ENCODE data around the gene SRPX.

SRPX gene

DNA sequence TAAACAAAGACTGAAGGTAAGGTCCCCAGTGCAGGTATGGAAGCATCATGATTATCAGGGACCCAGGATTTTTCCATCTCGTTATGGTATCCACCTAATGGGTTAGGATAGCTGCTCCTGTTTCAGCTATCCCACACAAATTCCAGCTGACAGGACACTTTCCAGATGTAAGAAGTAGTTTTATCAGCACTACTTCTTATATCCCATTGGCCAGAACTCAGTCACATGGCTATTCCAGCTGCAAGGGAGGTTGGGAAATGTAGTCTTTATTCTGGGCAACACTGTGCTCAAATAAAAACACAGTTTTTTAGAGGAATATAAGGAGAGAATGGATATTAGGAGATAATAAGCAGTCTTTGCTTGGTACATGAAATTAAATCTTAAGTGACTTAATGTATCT is 96.7 kb downstream of the SRPX start:
- H3K27ac ChIP-seq, result no peak overlapping the region

DNA sequence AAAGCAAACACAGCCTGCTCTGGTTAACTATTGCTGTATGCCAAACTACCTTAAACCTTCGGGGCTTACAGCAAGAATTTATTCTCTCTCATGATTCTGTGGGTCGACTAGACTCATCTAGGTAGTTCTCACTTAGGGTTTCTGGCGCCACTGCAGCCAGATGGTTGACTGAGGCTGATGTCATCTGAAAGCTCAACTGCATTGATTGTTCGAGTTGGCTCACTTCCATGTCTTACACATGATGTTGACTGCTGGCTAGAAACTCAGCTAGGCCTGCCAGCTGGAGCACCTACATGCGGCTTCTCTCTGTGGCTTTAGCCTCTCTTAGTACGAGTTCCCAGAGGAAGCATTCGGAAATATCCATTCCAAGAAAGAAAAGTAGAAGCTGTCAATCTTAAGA is 103.2 kb downstream of the SRPX start:
- H3K27ac ChIP-seq, result no peak overlapping the region
- TF ChIP-seq, protein P1, sequence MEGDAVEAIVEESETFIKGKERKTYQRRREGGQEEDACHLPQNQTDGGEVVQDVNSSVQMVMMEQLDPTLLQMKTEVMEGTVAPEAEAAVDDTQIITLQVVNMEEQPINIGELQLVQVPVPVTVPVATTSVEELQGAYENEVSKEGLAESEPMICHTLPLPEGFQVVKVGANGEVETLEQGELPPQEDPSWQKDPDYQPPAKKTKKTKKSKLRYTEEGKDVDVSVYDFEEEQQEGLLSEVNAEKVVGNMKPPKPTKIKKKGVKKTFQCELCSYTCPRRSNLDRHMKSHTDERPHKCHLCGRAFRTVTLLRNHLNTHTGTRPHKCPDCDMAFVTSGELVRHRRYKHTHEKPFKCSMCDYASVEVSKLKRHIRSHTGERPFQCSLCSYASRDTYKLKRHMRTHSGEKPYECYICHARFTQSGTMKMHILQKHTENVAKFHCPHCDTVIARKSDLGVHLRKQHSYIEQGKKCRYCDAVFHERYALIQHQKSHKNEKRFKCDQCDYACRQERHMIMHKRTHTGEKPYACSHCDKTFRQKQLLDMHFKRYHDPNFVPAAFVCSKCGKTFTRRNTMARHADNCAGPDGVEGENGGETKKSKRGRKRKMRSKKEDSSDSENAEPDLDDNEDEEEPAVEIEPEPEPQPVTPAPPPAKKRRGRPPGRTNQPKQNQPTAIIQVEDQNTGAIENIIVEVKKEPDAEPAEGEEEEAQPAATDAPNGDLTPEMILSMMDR (IDR thresholded peaks at IDR 0.05), result no peak
- no peak for TF ChIP-seq ZFX (IDR thresholded peaks at IDR 0.05; ENCODE audit: borderline replicate concordance)

More for the DNA sequence above, 96.7 kb downstream of the SRPX start:
- TF ChIP-seq ZFX (IDR thresholded peaks at IDR 0.05; ENCODE audit: borderline replicate concordance), result no peak
- TF ChIP-seq, protein P1 (IDR thresholded peaks at IDR 0.05), result no peak

DNA sequence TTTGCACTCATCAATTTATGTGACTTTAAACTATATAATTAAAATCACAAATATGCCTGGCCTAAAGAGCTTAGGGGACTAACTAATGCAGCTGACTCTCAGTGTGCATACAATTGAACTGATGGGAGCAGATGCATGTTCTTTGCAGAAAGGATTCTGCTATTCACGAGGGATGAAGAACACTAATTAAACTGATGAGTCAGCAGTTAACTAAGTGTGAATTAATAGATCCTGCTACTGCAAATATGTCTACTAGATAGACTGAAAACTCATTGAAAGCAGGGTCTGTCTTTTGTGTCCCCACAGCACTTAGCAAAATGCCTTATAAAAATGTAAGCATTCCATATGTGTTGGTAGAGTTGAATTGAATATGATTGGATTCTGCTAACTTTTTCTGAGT is 104.0 kb downstream of the SRPX start:
- H3K27ac ChIP-seq, result no peak overlapping the region
- TF ChIP-seq, protein P1 (IDR thresholded peaks at IDR 0.05), result no peak
- TF ChIP-seq ZFX (IDR thresholded peaks at IDR 0.05; ENCODE audit: borderline replicate concordance), result no peak

DNA sequence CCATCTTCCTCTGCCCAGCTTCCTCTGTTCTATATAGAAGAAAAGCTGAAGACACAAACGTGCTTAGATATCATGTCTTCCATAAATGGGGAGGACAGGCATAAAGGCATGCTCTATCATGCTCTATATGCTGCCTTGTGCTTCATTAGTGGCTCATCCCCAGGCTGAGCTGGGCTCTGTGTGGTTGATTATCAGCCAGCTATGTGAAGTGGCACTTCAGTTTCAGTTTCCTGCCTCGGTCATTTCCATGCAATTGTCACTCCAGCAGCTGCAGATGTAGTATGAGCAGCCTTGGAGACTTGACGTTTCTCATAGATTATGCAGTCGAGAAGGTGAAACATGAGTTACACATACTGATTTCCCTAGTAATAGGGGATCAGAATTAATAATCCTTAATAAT is 108.1 kb downstream of the SRPX start:
- TF ChIP-seq ZFX (IDR thresholded peaks at IDR 0.05; ENCODE audit: borderline replicate concordance), result no peak
- TF ChIP-seq, protein P1 (IDR thresholded peaks at IDR 0.05), result no peak
- H3K27ac ChIP-seq, result no peak overlapping the region

- TF ChIP-seq, protein P1 (IDR thresholded peaks at IDR 0.05), result no peak
- TF ChIP-seq ZFX (IDR thresholded peaks at IDR 0.05; ENCODE audit: borderline replicate concordance), result no peak
- H3K27ac ChIP-seq, result no peak overlapping the region
Observed at GRCh38 chrX:38111196-38111595, 109.5 kb downstream of the SRPX start.

DNA sequence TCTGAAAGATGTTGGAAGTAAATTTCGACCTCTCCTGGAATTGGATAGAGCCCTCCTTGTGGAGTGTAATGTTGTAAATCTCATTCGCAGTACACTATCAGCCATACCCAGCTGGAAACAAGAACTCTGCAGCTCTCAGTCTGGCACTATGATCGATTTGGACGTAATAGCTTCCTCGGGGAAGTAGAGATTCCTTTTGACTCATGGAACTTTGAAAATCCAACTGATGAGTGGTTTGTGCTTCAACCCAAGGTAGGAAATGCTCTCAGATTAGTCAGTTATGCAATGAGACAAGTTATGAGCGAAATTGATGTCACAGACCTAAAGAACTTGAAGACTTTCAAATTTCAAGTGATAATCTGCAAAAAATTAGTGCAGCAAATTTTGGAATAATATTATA is 110.4 kb downstream of the SRPX start:
- H3K27ac ChIP-seq, result no peak overlapping the region
- no peak for TF ChIP-seq ZFX (IDR thresholded peaks at IDR 0.05; ENCODE audit: borderline replicate concordance)

- TF ChIP-seq, protein P1 (IDR thresholded peaks at IDR 0.05), result no peak
- no peak for TF ChIP-seq ZFX (IDR thresholded peaks at IDR 0.05; ENCODE audit: borderline replicate concordance)
- H3K27ac ChIP-seq, result no peak overlapping the region
Observed at GRCh38 chrX:38109042-38109898, 111.4 kb downstream of the SRPX start.
